Measurements from ENCODE around the gene PRKCH.
"Not testable (repeated sequence)": the region's sequence is repeated elsewhere in the genome, so short reads cannot be mapped to it uniquely, and the experiment has no call there.

The PRKCH gene

GRCh38 chr14:61308701-61309100, 12.7 kb upstream of the PRKCH start:
- DNase-seq, result not testable (repeated sequence)

GRCh38 chr14:61315313-61315712, 6.1 kb upstream of the PRKCH start:
- no peak for DNase-seq

DNA sequence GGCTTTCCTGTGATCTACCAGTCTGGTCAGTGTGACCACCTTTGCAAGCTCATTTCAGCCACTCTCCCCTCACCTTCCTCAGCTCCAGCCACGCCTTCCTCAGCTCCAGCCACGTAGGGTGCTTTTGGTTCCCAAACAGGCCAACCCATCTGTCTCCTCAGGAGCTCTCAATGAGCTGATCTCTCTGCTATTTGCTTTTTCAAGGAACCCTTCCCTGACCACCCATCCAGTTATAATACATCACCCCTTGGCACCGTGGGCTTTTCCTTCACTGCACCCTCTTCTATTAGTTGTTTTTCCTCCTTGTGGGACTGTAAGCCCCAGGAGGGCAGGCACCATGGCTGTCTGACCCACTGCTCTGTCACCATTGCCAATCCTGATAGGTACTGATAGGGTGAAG, 2.3 kb upstream of the PRKCH start:
- DNase-seq, result no peak

DNA sequence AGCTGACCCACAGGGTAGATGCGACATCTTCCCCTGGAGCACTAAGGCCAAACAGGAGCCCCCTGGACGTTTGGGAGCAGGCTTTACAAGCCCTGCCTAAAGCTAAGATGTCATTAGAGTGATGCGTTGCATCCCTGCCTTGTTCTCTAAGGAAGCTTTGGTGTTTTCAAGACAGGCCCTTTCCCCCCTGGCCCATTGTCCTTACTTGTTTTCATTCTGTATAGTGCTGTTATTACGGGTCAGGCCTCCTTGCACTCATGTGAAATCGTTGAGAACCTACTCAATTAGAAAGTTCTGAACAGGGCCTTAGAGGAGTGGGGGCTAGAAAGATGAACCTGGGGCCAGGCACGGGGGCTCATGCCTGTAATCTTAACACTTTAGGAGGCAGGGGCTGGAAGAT, 1.7 kb upstream of the PRKCH start:
- DNase-seq, result no peak

GRCh38 chr14:61320170-61320569, 1.2 kb upstream of the PRKCH start:
- DNase-seq, result not testable (repeated sequence)

- no peak for DNase-seq
Observed at GRCh38 chr14:61320806-61321384, 484 bp upstream of the PRKCH start.

DNA sequence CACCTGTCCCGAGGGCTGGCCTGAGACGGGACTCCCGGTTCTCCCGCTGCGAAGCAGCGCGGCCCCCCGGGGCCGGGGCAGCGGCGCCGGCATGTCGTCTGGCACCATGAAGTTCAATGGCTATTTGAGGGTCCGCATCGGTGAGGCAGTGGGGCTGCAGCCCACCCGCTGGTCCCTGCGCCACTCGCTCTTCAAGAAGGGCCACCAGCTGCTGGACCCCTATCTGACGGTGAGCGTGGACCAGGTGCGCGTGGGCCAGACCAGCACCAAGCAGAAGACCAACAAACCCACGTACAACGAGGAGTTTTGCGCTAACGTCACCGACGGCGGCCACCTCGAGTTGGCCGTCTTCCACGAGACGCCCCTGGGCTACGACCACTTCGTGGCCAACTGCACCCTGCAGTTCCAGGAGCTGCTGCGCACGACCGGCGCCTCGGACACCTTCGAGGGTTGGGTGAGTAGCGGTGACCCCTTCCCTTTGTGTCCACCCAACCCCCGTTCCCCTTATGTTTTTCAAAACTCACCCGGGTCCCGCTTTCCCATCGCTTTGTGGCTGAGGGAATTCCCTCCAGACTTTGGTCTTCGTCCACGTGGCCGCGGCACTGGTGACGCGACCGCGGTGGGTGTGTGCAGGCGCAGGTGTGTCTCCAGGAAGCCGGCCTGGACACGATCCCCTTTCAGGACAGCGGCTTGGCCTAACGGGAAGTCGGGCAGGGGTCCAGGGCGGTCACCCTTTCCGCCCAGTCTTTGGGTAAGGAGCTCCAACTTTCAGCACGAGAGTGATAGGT, 826 bp downstream of the PRKCH start:
- no peak for DNase-seq

- no peak for DNase-seq
Observed at GRCh38 chr14:61322799-61323290, 1.5 kb downstream of the PRKCH start.

- DNase-seq, result no peak
Observed at GRCh38 chr14:61323970-61324369, 2.6 kb downstream of the PRKCH start.

DNA sequence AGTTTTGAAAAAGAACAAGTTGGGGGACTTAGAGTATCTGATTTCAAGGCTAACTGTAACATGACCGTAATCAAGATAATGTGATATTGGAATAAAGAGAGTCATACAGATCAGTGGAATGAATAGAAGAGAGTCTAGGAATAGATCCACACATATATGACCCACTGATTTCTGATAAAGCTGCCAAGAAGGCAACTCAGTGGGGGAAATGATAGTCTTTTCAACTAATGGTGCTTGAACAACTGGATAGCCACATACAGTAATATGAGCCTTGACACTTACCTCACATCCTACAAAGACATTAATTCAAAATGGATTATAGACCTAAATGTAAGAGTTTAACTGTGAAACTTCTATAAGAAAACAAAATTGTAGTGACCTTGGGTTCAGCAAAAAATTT, 3.8 kb downstream of the PRKCH start:
- no peak for DNase-seq

DNA sequence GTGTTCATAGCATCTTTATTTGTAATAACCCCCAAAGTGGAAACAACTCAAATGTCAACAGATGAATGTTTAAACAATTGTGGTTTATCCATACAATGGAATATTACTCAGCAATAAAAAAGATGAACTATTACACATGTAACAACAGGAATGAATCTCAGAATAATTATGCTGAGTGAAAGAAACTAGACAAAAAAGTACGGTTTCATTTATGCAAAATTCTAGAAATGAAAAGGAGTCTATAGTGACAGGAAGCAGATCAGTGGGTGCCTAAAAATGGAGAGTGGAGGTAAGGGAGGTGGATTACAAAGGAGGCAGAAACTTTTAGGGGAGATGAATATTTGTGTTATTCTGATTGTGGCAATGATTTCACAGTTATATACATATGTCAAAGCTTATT, 4.8 kb downstream of the PRKCH start:
- no peak for DNase-seq

- no peak for DNase-seq
Observed at GRCh38 chr14:61326847-61327246, 5.5 kb downstream of the PRKCH start.

- no peak for DNase-seq
Observed at GRCh38 chr14:61328626-61329262, 7.4 kb downstream of the PRKCH start.

GRCh38 chr14:61329478-61330051, 8.2 kb downstream of the PRKCH start:
- DNase-seq, result no peak

DNA sequence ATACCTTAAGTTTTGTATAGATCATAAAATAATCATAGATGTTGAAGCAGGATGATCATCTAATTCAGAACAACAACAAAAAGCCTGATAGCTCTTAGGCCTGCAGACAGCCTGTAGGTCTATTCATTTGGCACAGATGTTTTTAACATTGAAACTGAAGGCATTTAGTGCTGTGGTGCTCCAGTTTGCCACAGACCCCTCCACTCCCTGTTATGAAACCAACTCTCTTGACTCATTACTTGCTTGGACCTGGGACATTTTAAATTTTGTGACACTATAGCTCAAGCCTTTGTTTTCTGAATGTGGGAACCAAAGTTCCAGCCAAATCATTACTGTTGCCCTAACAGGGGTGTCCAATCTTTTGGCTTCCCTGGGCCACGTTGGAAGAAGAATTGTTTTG, 9.1 kb downstream of the PRKCH start:
- DNase-seq, result no peak

DNA sequence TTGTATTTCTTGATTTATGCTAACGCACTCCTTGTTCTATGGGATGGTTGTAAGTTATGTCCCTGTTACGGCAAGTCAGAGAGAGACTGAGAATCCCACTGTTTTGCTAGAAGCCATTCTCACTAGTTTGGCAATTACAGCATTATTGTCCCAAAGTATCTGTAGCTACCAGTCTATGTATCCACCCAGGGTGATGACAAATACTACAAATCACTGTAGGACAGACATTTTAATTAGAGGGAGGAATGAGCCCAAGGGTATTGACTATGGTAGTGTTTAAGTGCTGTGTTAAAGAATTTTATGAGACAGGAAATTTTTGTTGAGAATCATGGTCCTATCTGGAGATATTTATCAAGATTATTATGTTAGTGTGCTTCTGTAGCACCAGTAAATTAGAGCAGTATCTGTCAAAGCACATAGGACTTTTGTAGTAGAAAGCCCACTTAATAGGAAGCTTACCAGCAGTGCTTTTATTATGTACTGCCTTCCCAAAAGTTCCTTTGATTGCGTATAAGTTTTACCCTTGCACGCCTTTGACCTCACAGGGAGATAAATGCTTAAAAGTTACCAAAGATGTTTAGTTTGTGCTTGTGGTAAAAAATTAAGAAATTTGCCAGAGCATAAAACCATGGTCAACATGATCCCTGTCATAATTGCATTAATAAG, 10.7 kb downstream of the PRKCH start:
- no peak for DNase-seq

DNA sequence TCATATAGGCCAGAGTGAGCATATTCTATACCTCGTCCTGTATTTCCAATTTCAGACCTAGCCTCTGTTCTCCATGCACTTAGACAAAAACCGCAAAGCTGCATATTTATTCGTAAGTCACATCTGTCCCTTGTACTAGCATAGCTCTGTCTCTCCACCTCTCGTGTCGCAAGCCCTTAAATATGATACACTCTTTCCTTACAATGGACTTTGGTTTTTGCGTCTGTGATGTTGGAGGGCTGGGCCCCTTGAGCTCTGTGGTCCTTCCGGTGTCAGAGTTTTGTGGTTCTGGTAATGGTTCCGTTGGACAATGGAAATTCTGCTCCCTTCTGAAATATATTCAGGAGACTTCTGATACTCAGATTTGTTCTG, 11.3 kb downstream of the PRKCH start:
- DNase-seq, result no peak

DNA sequence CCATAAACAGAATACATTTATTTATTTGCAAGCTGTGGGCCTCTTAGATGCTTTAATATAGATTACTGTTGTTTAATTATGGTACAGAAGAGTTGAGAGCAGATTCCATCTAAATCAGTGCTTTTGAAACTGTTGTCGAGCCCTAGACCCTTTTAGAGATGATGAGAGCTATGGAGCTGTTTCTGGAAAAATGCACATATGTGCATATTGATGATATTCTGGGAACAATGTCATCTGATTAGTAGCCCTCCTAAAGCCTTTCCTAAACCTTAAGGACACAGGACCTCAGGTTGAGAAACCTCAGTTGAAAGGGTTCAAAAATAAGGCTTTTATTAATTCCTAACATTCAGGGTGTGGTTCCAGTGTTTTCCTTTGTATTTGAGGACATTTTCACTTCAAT, 11.7 kb downstream of the PRKCH start:
- DNase-seq, result no peak

- DNase-seq, result no peak
Observed at GRCh38 chr14:61334197-61334701, 12.9 kb downstream of the PRKCH start.

- no peak for DNase-seq
Observed at GRCh38 chr14:61335049-61335448, 13.7 kb downstream of the PRKCH start.

DNA sequence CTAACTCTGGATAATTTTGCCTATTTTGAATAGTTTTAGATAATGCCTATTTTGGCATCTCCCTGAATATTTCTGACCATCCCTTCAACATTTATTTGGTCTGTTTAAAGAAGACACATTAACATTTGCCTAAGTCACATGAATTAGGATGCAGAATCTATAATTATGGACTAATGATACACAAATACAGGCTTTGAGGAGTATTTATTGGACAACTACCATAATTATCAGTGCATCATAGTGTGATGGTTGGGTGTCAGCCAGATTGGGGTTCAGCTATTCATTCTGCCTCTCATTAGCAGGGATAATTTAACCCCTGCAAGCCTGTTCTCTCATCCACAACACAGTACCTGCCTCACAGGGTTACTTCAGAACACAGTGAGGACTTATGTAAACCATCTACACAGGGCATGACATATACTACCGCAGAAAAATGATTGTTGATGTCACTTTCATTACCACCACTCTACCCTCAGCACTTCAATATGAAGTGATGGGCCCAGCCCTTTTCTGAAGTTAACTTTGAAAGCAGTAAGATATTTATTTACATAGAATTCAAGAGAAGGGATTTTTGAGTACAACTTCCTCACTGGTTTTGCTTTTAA, 14.4 kb downstream of the PRKCH start:
- no peak for DNase-seq

GRCh38 chr14:61337893-61338292, 16.5 kb downstream of the PRKCH start:
- peak in 2 of 4 experiments; percentile 36 to 42 for DNase-seq

GRCh38 chr14:61338457-61338856, 17.1 kb downstream of the PRKCH start:
- DNase-seq, result no peak

Measured in activated CD4-positive, CD25-positive, alpha-beta regulatory T cell (primary cell).